ENCODE measurements around the gene PEX14.

DNA sequence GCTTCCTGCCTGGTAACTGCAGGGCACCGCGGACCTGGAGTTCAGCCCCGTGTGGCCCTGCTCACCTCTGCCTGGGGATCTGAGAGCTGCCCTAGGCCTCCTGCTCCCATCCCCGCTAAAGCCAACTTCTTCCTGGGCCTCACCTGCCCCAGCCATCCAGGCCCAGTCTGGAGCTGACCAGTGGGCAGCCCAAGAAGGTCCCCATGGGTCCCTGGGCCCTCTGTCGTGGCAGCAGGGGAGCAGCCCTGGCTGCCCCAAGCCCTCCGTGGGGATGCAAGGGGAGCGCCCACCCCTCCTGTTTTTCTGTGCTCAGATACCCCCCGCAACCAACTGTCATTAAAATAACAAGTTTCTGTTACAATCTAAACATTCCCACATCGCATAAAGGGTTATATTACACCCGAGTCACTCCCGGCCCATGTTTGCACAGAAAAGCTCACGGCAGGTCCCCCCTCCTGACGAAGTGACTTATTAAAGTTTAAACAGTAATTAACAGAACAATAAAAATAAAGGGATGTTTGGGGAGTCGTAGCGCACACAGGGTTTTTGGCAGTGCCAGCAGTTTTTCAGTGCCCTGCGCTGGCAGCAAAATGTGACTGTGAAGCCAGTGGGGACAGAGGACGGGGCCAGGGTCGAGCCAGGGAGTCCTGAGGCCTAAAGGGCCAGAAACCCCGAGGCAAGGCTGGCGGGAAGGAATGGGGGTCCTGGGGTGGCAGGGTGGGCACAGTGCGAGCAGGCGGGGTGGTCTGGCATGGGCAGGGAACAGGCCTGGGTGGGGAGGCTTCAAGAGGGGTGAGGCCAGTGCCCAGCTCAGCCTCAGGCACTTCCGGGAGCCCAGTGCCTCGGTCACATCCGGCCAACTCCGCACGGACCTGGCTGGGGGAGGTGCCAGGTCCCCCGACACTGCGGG is 200.2 kb downstream of the PEX14 start:
- TF ChIP-seq, protein P1, sequence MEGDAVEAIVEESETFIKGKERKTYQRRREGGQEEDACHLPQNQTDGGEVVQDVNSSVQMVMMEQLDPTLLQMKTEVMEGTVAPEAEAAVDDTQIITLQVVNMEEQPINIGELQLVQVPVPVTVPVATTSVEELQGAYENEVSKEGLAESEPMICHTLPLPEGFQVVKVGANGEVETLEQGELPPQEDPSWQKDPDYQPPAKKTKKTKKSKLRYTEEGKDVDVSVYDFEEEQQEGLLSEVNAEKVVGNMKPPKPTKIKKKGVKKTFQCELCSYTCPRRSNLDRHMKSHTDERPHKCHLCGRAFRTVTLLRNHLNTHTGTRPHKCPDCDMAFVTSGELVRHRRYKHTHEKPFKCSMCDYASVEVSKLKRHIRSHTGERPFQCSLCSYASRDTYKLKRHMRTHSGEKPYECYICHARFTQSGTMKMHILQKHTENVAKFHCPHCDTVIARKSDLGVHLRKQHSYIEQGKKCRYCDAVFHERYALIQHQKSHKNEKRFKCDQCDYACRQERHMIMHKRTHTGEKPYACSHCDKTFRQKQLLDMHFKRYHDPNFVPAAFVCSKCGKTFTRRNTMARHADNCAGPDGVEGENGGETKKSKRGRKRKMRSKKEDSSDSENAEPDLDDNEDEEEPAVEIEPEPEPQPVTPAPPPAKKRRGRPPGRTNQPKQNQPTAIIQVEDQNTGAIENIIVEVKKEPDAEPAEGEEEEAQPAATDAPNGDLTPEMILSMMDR (IDR thresholded peaks at IDR 0.05; ENCODE audit: poor library complexity), result no peak
- TF ChIP-seq EZH2 (IDR thresholded peaks at IDR 0.05; ENCODE audit: borderline replicate concordance) (no peak), EZH2phosphoT487 (IDR thresholded peaks at IDR 0.05; ENCODE audit: low read depth, severe bottlenecking, unreplicated experiment) (no peak)

Data from hepatocyte (in vitro differentiated cells).